SK-N-SH (cell line): ENCODE measurements around the gene VPS16. TPM values are rescaled to one million over a fixed set of nuclear protein-coding genes. Genes with fewer than 3 reads are reported as not detected.

Source experiments
- CTCF ChIA-PET: fragments of 300-600, 350-600 bp; formaldehyde crosslinking; extraction: SDS; loops from one replicate; lab custom pipeline; 2021; lab: Yijun Ruan, JAX
- POLR2A ChIA-PET: fragments of 350-600 bp; sonication (Branson Sonifier 250); formaldehyde crosslinking; extraction: SDS; loops from one replicate; lab custom pipeline; 2020; ENCODE audit warnings: antibody characterized with exemption, inconsistent platforms; lab: Yijun Ruan, JAX
- DNase-seq: peaks from one replicate; pipeline ENCODE4 v3.0.0; 2012
- H2AFZ ChIP-seq: fragments of 200-600 bp; sonication (generic); 2 replicates; pipeline ENCODE4 v1.8.1; 2016; ENCODE audit warnings: antibody characterized with exemption, mild to moderate bottlenecking, low read depth
- H3F3A ChIP-seq: fragments of 200-600 bp; sonication (generic); replicated peaks from 2 replicates; pipeline ENCODE3; 2016; ENCODE audit warnings: antibody characterized with exemption, mild to moderate bottlenecking; ENCODE audit not compliant: insufficient read depth
- H3K27ac ChIP-seq, 2 experiments: fragments of 200-500 bp in 1 of 2; fragments of 200-600 bp in 1 of 2; sonication (Bioruptor generic) in 1 of 2; sonication (generic), shearing (Covaris generic) in 1 of 2; 2 replicates each; pipeline versions ENCODE4 v1.5.1 to v1.6.1; 2014 to 2016; ENCODE audit warnings: low read depth in 2 of 2, inconsistent platforms in 1 of 2, low read length in 1 of 2, mild to moderate bottlenecking in 1 of 2, mixed read lengths in 1 of 2
- H3K27me3 ChIP-seq: fragments of 200-600 bp; sonication (generic), shearing (Covaris generic); 2 replicates; pipeline ENCODE4 v1.6.1; 2016; ENCODE audit warnings: mixed run types; ENCODE audit not compliant: insufficient read depth
- H3K36me3 ChIP-seq, 2 experiments: fragments of 200-500 bp in 1 of 2; fragments of 200-600 bp in 1 of 2; sonication (Bioruptor generic) in 1 of 2; sonication (generic) in 1 of 2; replicated peaks in 1 of 2; 2 replicates each; pipeline versions ENCODE3 to v1.5.1; 2014 to 2016; ENCODE audit warnings: low read length in 1 of 2, mild to moderate bottlenecking in 1 of 2; ENCODE audit not compliant: insufficient read depth in 2 of 2, control insufficient read depth in 1 of 2
- H3K4me1 ChIP-seq, 2 experiments: fragments of 200-500 bp in 1 of 2; fragments of 200-600 bp in 1 of 2; sonication (Bioruptor generic) in 1 of 2; sonication (generic), shearing (Covaris generic) in 1 of 2; 2 replicates each; pipeline versions ENCODE4 v1.5.1 to v1.6.1; 2014 to 2016; ENCODE audit warnings: low read depth in 1 of 2, low read length in 1 of 2, mixed run types in 1 of 2; ENCODE audit not compliant: insufficient read depth in 2 of 2, control insufficient read depth in 1 of 2
- H3K4me2 ChIP-seq: fragments of 200-600 bp; sonication (generic), shearing (Covaris generic); 2 replicates; pipeline ENCODE4 v1.6.1; 2017; ENCODE audit warnings: mixed run types
- H3K4me3 ChIP-seq, 2 experiments: fragments of 200-500 bp in 1 of 2; fragments of 200-600 bp in 1 of 2; sonication (Bioruptor generic) in 1 of 2; sonication (generic), shearing (Covaris generic) in 1 of 2; 2 replicates each; pipeline versions ENCODE4 v1.5.1 to v1.8.1; 2014 to 2016; ENCODE audit warnings: low read depth in 2 of 2, inconsistent platforms in 1 of 2, low read length in 1 of 2, mild to moderate bottlenecking in 1 of 2, mixed read lengths in 1 of 2, moderate library complexity in 1 of 2
- H3K79me2 ChIP-seq: fragments of 200-600 bp; sonication (generic); 2 replicates; pipeline ENCODE4 v1.8.1; 2017; ENCODE audit warnings: mild to moderate bottlenecking; ENCODE audit not compliant: insufficient read depth
- H3K9ac ChIP-seq: fragments of 200-600 bp; sonication (generic); 2 replicates; pipeline ENCODE4 v1.6.1; 2017; ENCODE audit warnings: mixed run types
- H3K9me2 ChIP-seq: fragments of 200-600 bp; sonication (generic); 2 replicates; pipeline ENCODE4 v1.6.1; 2017; ENCODE audit warnings: mixed run types
- H3K9me3 ChIP-seq: fragments of 200-600 bp; sonication (generic); 2 replicates; pipeline ENCODE4 v1.6.1; 2017; ENCODE audit warnings: mixed run types, mild to moderate bottlenecking, moderate library complexity
- H4K20me1 ChIP-seq: fragments of 200-600 bp; sonication (generic); 2 replicates; pipeline ENCODE4 v1.6.1; 2017; ENCODE audit warnings: mild to moderate bottlenecking, mixed run types; ENCODE audit not compliant: insufficient read depth
- CHD2 ChIP-seq: fragments of 150-350 bp; IDR thresholded peaks from 2 replicates; pipeline ENCODE4 v1.6.1; 2018; ENCODE audit warnings: low read length; ENCODE audit not compliant: partially characterized antibody
- CTCF ChIP-seq: fragments of 200-600 bp; sonication (generic); IDR thresholded peaks from 2 replicates; pipeline ENCODE4 v1.6.1; 2017; ENCODE audit warnings: antibody characterized with exemption, mild to moderate bottlenecking, moderate library complexity
- ELF1 ChIP-seq: IDR thresholded peaks from 2 replicates; pipeline ENCODE4 v1.4.0; 2012
- EP300 ChIP-seq, 2 experiments: IDR thresholded peaks; 2 replicates each; pipeline versions ENCODE4 v1.4.0 to v1.6.1; 2012; ENCODE audit warnings: borderline replicate concordance in 1 of 2, low read depth in 1 of 2, low read length in 1 of 2
- FOSL2 ChIP-seq: IDR thresholded peaks from 2 replicates; pipeline ENCODE4 v1.4.0; 2012; ENCODE audit warnings: low read depth, mild to moderate bottlenecking, moderate library complexity, borderline replicate concordance
- FOXM1 ChIP-seq: IDR thresholded peaks from 2 replicates; pipeline ENCODE4 v1.4.0; 2012; ENCODE audit warnings: low read depth, mild to moderate bottlenecking
- GABPA ChIP-seq: IDR thresholded peaks from 2 replicates; pipeline ENCODE4 v1.4.0; 2012; ENCODE audit warnings: low read depth, mild to moderate bottlenecking
- GATA2 ChIP-seq: sonication (generic); formaldehyde crosslinking; IDR thresholded peaks from 2 replicates; pipeline ENCODE4 v1.5.0; 2020; ENCODE audit warnings: mild to moderate bottlenecking, missing genetic modification reagents
- JUND ChIP-seq: IDR thresholded peaks from 2 replicates; pipeline ENCODE4 v1.4.0; 2012
- MAX ChIP-seq: IDR thresholded peaks from 2 replicates; pipeline ENCODE4 v1.4.0; 2012; ENCODE audit warnings: low read depth
- MEF2A ChIP-seq: IDR thresholded peaks from 2 replicates; pipeline ENCODE4 v1.4.0; 2012; ENCODE audit warnings: low read depth, borderline replicate concordance
- NRF1 ChIP-seq: IDR thresholded peaks from 2 replicates; pipeline ENCODE4 v1.6.1; 2012; ENCODE audit warnings: low read depth, mild to moderate bottlenecking, low read length
- PBX3 ChIP-seq: IDR thresholded peaks from 2 replicates; pipeline ENCODE4; 2012
- RAD21 ChIP-seq: IDR thresholded peaks from 2 replicates; pipeline ENCODE4 v1.6.1; 2012; ENCODE audit warnings: mild to moderate bottlenecking, low read length
- RCOR1 ChIP-seq: fragments of 150-350 bp; IDR thresholded peaks from 2 replicates; pipeline ENCODE4 v1.6.1; 2017; ENCODE audit warnings: antibody characterized with exemption, low read length
- RXRA ChIP-seq: IDR thresholded peaks from 2 replicates; pipeline ENCODE4 v1.4.0; 2012; ENCODE audit warnings: low read depth, mild to moderate bottlenecking, borderline replicate concordance
- SIN3A ChIP-seq: IDR thresholded peaks from 2 replicates; pipeline ENCODE4 v1.6.1; 2012; ENCODE audit warnings: low read depth, mild to moderate bottlenecking, low read length, moderate library complexity, borderline replicate concordance
- SMC3 ChIP-seq: IDR thresholded peaks from 2 replicates; pipeline ENCODE4 v1.6.1; 2012; ENCODE audit warnings: low read depth, low read length, improper control_type of control experiment
- TAF1 ChIP-seq: IDR thresholded peaks from 2 replicates; pipeline ENCODE4 v1.6.1; 2012; ENCODE audit warnings: low read depth, mild to moderate bottlenecking, low read length, moderate library complexity, borderline replicate concordance
- TCF12 ChIP-seq: IDR thresholded peaks from 2 replicates; pipeline ENCODE4 v1.4.0; 2012
- TEAD4 ChIP-seq: IDR thresholded peaks from 2 replicates; pipeline ENCODE4 v1.4.0; 2012; ENCODE audit warnings: mild to moderate bottlenecking, borderline replicate concordance; ENCODE audit not compliant: insufficient read depth
- USF1 ChIP-seq: IDR thresholded peaks from 2 replicates; pipeline ENCODE4 v1.4.0; 2012; ENCODE audit warnings: low read depth, borderline replicate concordance
- WGBS: methylation state at CpG from one replicate; pipeline ENCODE4 v1.1.6; 2017; ENCODE audit warnings: low lambda C conversion rate; 5-methylcytosine and 5-hydroxymethylcytosine counted together
- polyA plus RNA-seq, 3 experiments: library from polyadenylated mRNA; depleted of rRNA; stranded (reverse); fragments of >200 nt; gene quantifications; 2 replicates each; pipeline ENCODE4 v1.2.3, GENCODE V29; 2012

VPS16 gene
- polyA plus RNA-seq, 1 of the 3 experiments (the other 2 are of a cell fraction), result 62.0 TPM

GRCh38 chr20:2812189-2812588 lies 28.4 kb upstream of the VPS16 start:
- Histone ChIP-seq H3F3A (peaks cover 13% of the 10 kb centered on the region), H2AFZ (no peak overlapping the region), H3K9me2 (no peaks in the 10 kb centered on the region), H3K9me3 (peaks cover 11% of the 10 kb centered on the region), H3K4me1 (peaks cover 10 to 18% of the 10 kb centered on the region in 2 experiments; a peak in 2 of 4 replicates), H3K79me2 (no peaks in the 10 kb centered on the region)
- no peak for DNase-seq
- CTCF ChIA-PET, result interaction anchor here (1.2 kb wide), 1 partner anchor 28 kb away, joined by 3 read pairs; the partner anchor contains the start of genes PCED1A and VPS16
- no peak for TF ChIP-seq GATA2 (CRISPR knock-in tag)
- TF ChIP-seq SMC3, result no peak
- TF ChIP-seq FOXM1, result no peak
- TF ChIP-seq EP300 (IDR thresholded peaks at IDR 0.05; ENCODE audit: borderline replicate concordance in 1 of 2, low read depth in 1 of 2, low read length in 1 of 2), result no peak
- TF ChIP-seq GABPA, result no peak
- TF ChIP-seq CHD2, result no peak
- TF ChIP-seq JUND, result no peak
- no peak for TF ChIP-seq SIN3A
- no peak for TF ChIP-seq NRF1
- TF ChIP-seq ELF1, result no peak
- TF ChIP-seq RCOR1, result no peak
- TF ChIP-seq, all 33 proteins: peak for 0
- Histone ChIP-seq H3K4me3 (no peak overlapping the region), H3K27ac (no peak overlapping the region), H3K4me2 (no peak overlapping the region), H3K9ac (no peak overlapping the region), H3K27me3 (no peaks in the 10 kb centered on the region), H3K36me3 (no peaks in the 10 kb centered on the region), H4K20me1 (no peaks in the 10 kb centered on the region)
- POLR2A ChIA-PET, result no interaction called here
- 47% methylated on average over 3 of the region's 3 CpGs for WGBS

- TF ChIP-seq PBX3 (no peak), JUND (no peak), NRF1 (no peak), MEF2A (no peak), FOSL2 (no peak), RAD21 (no peak), TCF12 (no peak), RXRA (no peak), RCOR1 (no peak), USF1 (no peak), SMC3 (no peak), ELF1 (no peak), TEAD4 (no peak), TAF1 (no peak), CTCF (no peak), MAX (no peak)
- Histone ChIP-seq H3K36me3 (no peaks in the 10 kb centered on the region), H2AFZ (no peak overlapping the region), H3K9me2 (no peaks in the 10 kb centered on the region), H3K27me3 (no peaks in the 10 kb centered on the region), H3K4me3 (no peak overlapping the region), H3K79me2 (no peaks in the 10 kb centered on the region), H3K4me1 (peaks cover 10 to 18% of the 10 kb centered on the region in 2 experiments; a peak in 2 of 4 replicates), H4K20me1 (no peaks in the 10 kb centered on the region), H3K9ac (0 out of 2 replicates have a peak overlapping the region, but pooled peaks have one; percentile 31), H3F3A (peaks cover 13% of the 10 kb centered on the region), H3K9me3 (peaks cover 11% of the 10 kb centered on the region), H3K4me2 (peak overlapping the region; percentile 83), H3K27ac (peak overlapping the region; percentile 45 to 72; a peak in 3 of 4 replicates)
- DNase-seq, result peak; percentile 12
- ChIA-PET POLR2A (interaction anchor here (1.1 kb wide), 1 partner anchor 14 kb away, joined by 5 read pairs; the partner anchor contains the start of gene CPXM1), CTCF (interaction anchor here (1.4 kb wide), 1 partner anchor 13 kb away, joined by 3 read pairs; no protein-coding TSS in a partner anchor)
- WGBS, result 78% methylated on average over 1 of the region's 1 CpG
Measured at GRCh38 chr20:2814076-2814475, 26.5 kb upstream of the VPS16 start.
